22Rv1 (cell line): ENCODE data around the gene C19orf44.

Source experiments
- CTCF ChIP-seq: fragments of 450-650 bp; IDR thresholded peaks from 2 replicates; pipeline ENCODE4 v1.5.1; 2017; ENCODE audit warnings: mild to moderate bottlenecking
- ZFX ChIP-seq: fragments of 450-650 bp; IDR thresholded peaks from 2 replicates; pipeline ENCODE4 v1.6.1; 2017; ENCODE audit warnings: antibody characterized with exemption, borderline replicate concordance

- TF ChIP-seq CTCF: no peak
- no peak for TF ChIP-seq ZFX
Observed at GRCh38 chr19:16461630-16462051, 34.6 kb upstream of the C19orf44 start.
